GM21619 (cell line): ENCODE results near the gene KCNAB2.

Experiments
- ATAC-seq: cut with Tn5 transposase; IDR thresholded peaks from one replicate; pipeline ENCODE4 v1.9.1; 2021; ENCODE audit not compliant: unreplicated experiment

KCNAB2 gene

GRCh38 chr1:6077506-6077905 is 31.8 kb downstream of the KCNAB2 start:
- ATAC-seq = no peak

- ATAC-seq = no peak
Observed at GRCh38 chr1:6077919-6078318, 32.2 kb downstream of the KCNAB2 start.

- ATAC-seq = no peak
Observed at GRCh38 chr1:6080469-6080868, 34.8 kb downstream of the KCNAB2 start.

- no peak for ATAC-seq
Observed at GRCh38 chr1:6081901-6082300, 36.2 kb downstream of the KCNAB2 start.

GRCh38 chr1:6082430-6082971 is 36.8 kb downstream of the KCNAB2 start:
- no peak for ATAC-seq

GRCh38 chr1:6083385-6083784 is 37.7 kb downstream of the KCNAB2 start:
- no peak for ATAC-seq

GRCh38 chr1:6083801-6084446 is 38.2 kb downstream of the KCNAB2 start:
- no peak for ATAC-seq

GRCh38 chr1:6084781-6085495 is 39.2 kb downstream of the KCNAB2 start:
- ATAC-seq = no peak

GRCh38 chr1:6085666-6086065 is 40.0 kb downstream of the KCNAB2 start:
- no peak for ATAC-seq

GRCh38 chr1:6086358-6086757 is 40.7 kb downstream of the KCNAB2 start:
- no peak for ATAC-seq

- ATAC-seq = no peak
Observed at GRCh38 chr1:6086762-6087376, 41.2 kb downstream of the KCNAB2 start.

GRCh38 chr1:6087377-6087772 is 41.7 kb downstream of the KCNAB2 start:
- ATAC-seq = no peak

GRCh38 chr1:6087958-6088357 is 42.3 kb downstream of the KCNAB2 start:
- no peak for ATAC-seq

GRCh38 chr1:6088956-6089355 is 43.3 kb downstream of the KCNAB2 start:
- ATAC-seq = no peak

- ATAC-seq = no peak
Observed at GRCh38 chr1:6090288-6090687, 44.6 kb downstream of the KCNAB2 start.

- no peak for ATAC-seq
Observed at GRCh38 chr1:6090996-6091822, 45.5 kb downstream of the KCNAB2 start.

GRCh38 chr1:6091823-6092109 is 46.1 kb downstream of the KCNAB2 start:
- ATAC-seq = no peak

- no peak for ATAC-seq
Observed at GRCh38 chr1:6092211-6092610, 46.5 kb downstream of the KCNAB2 start.

GRCh38 chr1:6093071-6093470 is 47.4 kb downstream of the KCNAB2 start:
- ATAC-seq = no peak

- ATAC-seq = no peak
Observed at GRCh38 chr1:6093611-6094010, 47.9 kb downstream of the KCNAB2 start.

GRCh38 chr1:6094246-6094645 is 48.6 kb downstream of the KCNAB2 start:
- no peak for ATAC-seq
